Activated T-cell treated with anti-CD3 and anti-CD28 coated beads, Interleukin-2, amount 50 U/mL, for 24 hours (primary cell): Measurements from ENCODE around the gene MTREX.

ENCODE experiments used
- DNase-seq: peaks from one replicate; pipeline ENCODE4 v3.0.0-alpha.2; 2020
- H3K27ac Mint-ChIP-seq: 2 replicates; pipeline ENCODE4 v1.8.0; 2020; ENCODE audit warnings: mild to moderate bottlenecking, mixed read lengths
- H3K27me3 Mint-ChIP-seq: 2 replicates; pipeline ENCODE4 v1.8.0; 2020; ENCODE audit warnings: mixed read lengths
- H3K36me3 Mint-ChIP-seq: 2 replicates; pipeline ENCODE4 v1.8.0; 2020; ENCODE audit warnings: low read depth, mixed read lengths
- H3K4me1 Mint-ChIP-seq: 2 replicates; pipeline ENCODE4 v1.8.0; 2020; ENCODE audit warnings: low read depth, mixed read lengths
- H3K4me3 Mint-ChIP-seq: 2 replicates; pipeline ENCODE4 v1.8.0; 2020; ENCODE audit warnings: mild to moderate bottlenecking, moderate library complexity, mixed read lengths
- H3K9me3 Mint-ChIP-seq: 2 replicates; pipeline ENCODE4 v1.8.0; 2020; ENCODE audit warnings: mixed read lengths

Gene MTREX

DNA sequence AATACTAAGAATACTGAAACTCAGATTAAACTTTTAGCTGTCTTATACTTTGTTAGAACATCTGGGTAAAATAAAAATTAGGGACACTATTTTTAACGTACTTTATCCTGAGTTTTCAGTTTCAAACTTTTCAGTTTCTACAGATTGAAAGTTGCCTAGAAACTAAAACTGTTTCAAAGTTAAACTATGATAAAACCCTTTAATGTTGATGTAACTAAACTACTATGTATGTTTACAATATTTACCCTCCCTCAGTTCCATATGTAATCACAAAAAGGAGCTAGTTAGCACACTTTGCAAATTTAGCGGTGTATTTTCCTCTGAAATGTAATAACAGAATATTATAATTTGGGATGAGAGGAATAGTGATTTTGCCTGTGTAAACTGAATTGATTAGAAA, 105.9 kb downstream of the MTREX start:
- peaks cover 75% of the 10 kb centered on the region for H3K36me3 Mint-ChIP-seq
- peaks cover 30% of the 10 kb centered on the region for H3K4me1 Mint-ChIP-seq
- no peaks in the 10 kb centered on the region for H3K27me3 Mint-ChIP-seq
- H3K4me3 Mint-ChIP-seq = no peak overlapping the region
- no peaks in the 10 kb centered on the region for H3K9me3 Mint-ChIP-seq
- H3K27ac Mint-ChIP-seq = no peak overlapping the region
- no peak for DNase-seq

DNA sequence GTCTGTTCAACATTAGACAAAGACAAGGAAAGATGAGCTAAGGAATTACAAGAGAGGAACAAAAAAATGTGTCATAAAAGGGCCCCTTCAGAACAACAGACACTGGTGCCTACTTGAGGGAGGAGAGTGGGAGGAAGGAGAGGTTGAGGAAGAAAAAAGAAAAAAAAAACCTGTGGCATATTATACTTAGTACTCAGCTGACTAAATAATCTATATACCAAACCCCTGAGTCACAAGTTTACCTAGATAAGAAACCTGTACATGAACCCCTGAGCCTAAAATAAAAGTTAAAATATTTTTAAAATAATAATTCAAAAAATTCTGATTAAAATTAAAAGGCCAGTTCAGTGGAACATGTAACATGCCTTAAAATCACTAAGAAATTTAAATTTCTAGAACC, 107.3 kb downstream of the MTREX start:
- H3K27me3 Mint-ChIP-seq = no peaks in the 10 kb centered on the region
- H3K27ac Mint-ChIP-seq = peak overlapping the region; percentile 67
- H3K9me3 Mint-ChIP-seq = no peaks in the 10 kb centered on the region
- no peak overlapping the region for H3K4me3 Mint-ChIP-seq
- DNase-seq = no peak
- peaks cover 43% of the 10 kb centered on the region for H3K4me1 Mint-ChIP-seq
- H3K36me3 Mint-ChIP-seq = peaks cover 82% of the 10 kb centered on the region

DNA sequence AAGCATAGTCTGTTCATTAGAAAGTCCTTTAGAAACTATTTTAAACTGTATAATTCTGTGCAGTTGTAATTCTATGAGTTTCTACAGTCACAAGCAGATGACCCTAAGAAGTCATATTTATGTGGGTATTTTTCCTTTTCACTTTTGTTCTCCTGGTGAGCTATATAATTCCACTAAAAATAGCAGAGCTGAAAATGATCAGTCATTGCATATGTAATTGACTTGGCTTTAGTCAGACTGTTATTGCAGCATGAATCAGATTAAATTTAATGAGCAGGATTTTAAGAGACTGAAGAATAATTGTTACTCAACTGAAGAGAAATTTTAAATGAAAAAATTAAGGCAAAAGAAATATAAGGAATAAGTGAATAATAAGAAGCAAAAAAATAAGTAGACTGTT, 108.5 kb downstream of the MTREX start:
- H3K4me3 Mint-ChIP-seq = no peak overlapping the region
- peaks cover 50% of the 10 kb centered on the region for H3K4me1 Mint-ChIP-seq
- H3K27me3 Mint-ChIP-seq = no peaks in the 10 kb centered on the region
- no peak overlapping the region for H3K27ac Mint-ChIP-seq
- H3K9me3 Mint-ChIP-seq = no peaks in the 10 kb centered on the region
- DNase-seq = no peak
- peaks cover 82% of the 10 kb centered on the region for H3K36me3 Mint-ChIP-seq

DNA sequence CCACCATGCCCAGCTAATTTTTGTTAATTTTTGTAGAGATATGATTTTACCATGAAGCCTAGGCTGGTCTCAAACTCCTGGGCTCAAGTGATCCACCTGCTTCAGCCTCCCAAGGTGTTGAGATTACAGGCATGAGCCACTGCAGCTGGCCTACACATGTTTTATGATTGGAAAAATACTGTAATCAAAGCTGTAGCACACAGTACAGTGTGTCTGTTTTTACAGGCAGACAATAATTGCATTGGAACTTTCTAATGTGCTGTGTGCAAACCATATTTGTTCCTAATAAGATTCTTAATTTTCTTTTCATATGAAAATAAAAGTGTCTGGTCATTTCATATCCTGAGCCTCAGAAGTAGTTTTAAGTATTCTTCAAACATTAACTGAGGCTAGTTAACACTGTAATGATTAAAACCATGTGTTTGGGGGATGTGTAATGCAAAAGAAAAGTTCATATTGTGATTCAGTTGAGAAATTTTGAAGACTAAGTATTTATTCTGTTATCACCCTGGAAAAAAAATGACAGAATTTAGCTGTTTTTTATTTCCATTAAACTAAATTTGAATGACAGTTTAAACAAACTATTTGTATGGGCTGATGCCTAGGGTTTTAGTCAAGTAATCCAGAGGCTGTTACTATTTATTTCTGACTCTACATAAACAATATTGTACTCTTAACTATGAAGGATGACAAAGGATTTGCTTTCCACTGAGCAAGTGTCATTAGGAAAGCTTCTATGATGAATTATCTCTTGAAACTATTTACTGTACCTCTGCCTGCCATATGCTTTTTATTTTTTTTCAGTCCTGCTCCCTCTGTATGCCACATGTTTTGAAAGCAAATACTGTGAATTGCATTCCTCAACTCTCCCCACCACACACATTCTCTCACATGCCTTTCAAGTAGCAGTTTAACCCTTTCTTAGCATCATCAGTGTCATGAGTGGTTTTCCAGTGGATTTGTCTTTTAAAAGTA, 111.5 kb downstream of the MTREX start:
- Mint-ChIP-seq H3K27ac (no peak overlapping the region), H3K9me3 (no peaks in the 10 kb centered on the region), H3K4me1 (peaks cover 59% of the 10 kb centered on the region), H3K4me3 (no peak overlapping the region), H3K36me3 (peaks cover 83% of the 10 kb centered on the region), H3K27me3 (no peaks in the 10 kb centered on the region)
- no peak for DNase-seq

DNA sequence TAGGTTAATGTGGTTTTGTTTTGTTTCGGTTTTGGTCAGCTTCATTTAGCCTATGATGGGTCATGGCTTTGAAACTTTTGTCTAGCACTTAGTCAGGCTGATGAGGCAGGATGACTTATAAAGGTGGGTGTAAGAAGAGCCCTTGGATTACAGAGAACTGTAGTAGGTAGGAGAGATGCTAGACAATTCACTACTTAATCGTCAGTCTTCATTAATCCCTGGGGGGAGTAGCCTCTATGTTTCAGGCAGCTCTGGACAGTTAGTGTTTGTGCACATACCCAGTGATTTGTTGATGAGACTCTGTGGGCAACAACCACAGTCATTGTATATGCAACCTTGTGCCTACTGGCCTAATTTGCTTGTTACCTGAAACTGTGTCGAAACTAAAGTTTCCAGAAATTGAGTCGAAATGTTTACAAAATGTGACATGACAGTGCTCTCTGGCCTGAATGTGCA, 113.3 kb downstream of the MTREX start:
- Mint-ChIP-seq H3K9me3 (no peaks in the 10 kb centered on the region), H3K27ac (peak overlapping the region; percentile 88), H3K27me3 (no peaks in the 10 kb centered on the region), H3K4me1 (peaks cover 51% of the 10 kb centered on the region), H3K36me3 (peaks cover 86% of the 10 kb centered on the region), H3K4me3 (peak overlapping the region; percentile 13)
- no peak for DNase-seq

DNA sequence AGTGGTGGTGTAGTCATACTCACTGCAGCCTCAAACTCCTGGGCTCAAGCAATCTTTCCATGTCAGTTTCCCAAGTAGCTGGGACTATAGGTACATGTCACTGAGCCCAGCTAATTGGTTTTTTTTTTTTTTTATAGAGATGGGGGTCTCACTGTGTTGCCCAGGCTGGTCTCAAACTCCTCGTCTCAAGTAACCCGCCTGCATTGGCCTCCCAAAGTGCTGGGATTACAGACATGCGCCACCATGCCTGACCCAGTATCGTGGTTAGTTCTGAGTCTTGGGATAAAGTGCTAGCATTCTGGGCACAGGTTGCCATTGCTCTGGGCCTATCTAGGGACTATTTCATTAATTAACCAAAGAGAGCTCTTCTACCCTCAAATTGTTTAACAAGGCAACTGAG, 118.7 kb downstream of the MTREX start:
- no peaks in the 10 kb centered on the region for H3K27me3 Mint-ChIP-seq
- DNase-seq = no peak
- peaks cover 97% of the 10 kb centered on the region for H3K36me3 Mint-ChIP-seq
- H3K4me1 Mint-ChIP-seq = peaks cover 27% of the 10 kb centered on the region
- peaks cover 32% of the 10 kb centered on the region for H3K9me3 Mint-ChIP-seq
- no peak overlapping the region for H3K4me3 Mint-ChIP-seq
- H3K27ac Mint-ChIP-seq = no peak overlapping the region

DNA sequence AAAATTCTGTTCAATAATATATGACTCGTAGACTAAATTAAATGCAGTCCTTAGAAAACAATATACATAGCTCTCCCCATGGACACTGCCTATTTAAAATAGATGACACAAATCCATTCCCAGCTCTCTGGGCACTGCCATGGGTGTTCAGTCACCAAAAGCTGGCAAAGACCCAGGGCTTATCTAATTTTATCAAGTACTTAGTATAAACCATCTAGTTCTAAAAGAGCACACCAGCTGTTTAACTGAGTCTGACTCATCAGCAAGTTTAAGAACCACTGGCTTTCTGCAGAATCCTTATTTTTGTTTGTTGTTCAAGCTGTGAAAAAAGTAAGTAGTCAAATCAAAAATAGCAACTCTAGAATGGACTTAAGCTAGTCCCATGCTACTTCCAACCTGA, 119.4 kb downstream of the MTREX start:
- H3K4me3 Mint-ChIP-seq = no peak overlapping the region
- peaks cover 22% of the 10 kb centered on the region for H3K4me1 Mint-ChIP-seq
- no peak for DNase-seq
- H3K36me3 Mint-ChIP-seq = peaks cover 98% of the 10 kb centered on the region
- no peaks in the 10 kb centered on the region for H3K27me3 Mint-ChIP-seq
- H3K27ac Mint-ChIP-seq = no peak overlapping the region
- peaks cover 35% of the 10 kb centered on the region for H3K9me3 Mint-ChIP-seq

DNA sequence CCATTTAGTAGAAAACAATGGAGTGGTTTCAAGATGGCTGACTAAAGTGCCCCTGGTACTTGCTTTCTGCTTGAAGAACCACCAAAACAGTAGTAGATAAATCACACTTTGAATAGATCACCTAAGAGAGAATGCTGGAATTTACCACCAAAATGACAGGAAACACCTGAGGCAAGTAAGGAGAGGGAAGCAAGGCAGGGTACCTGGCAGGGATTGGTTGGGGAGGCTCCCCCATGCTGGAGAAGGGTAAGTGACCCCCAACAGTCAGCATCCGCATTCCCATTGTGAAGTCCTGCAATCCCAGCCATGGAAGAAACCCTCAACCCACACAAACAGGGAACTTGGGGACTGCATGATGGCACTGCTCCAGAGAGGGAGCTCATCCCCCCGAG, 121.4 kb downstream of the MTREX start:
- Mint-ChIP-seq H3K4me1 (peaks cover 9% of the 10 kb centered on the region), H3K27ac (no peak overlapping the region), H3K9me3 (peaks cover 46% of the 10 kb centered on the region), H3K27me3 (no peaks in the 10 kb centered on the region), H3K36me3 (peaks cover 93% of the 10 kb centered on the region), H3K4me3 (no peak overlapping the region)
- no peak for DNase-seq

DNA sequence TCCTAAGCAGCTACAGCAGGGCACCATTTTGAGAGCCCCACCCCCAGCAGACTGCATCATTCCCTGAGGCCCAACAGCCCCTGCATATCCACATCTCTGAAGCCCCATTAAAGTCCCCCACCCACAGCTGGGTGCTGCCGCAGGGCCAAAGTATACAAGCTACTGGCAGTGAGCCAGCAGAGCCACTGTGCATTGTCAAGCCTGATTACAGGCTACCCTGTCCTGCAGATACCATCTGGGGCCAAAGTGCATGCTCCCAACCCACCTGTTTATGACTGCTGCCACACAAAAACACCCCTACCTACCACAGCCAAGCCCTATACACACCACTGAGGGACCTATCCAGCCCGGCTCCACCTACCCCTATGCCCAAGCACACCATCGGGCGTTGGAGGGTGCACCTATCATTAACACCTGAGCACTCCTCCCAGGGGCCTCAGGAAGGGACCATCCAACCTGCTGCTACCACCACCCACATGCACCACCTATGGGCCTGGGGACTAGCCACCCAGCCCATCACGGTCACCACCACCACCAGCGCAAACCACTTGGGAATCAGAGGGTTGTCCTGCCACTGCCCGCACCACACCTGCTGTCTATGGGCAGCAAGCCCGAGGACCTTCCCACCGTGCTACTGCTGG, 121.9 kb downstream of the MTREX start:
- Mint-ChIP-seq H3K4me1 (peaks cover 9% of the 10 kb centered on the region), H3K27ac (no peak overlapping the region), H3K36me3 (peaks cover 93% of the 10 kb centered on the region), H3K9me3 (peaks cover 51% of the 10 kb centered on the region), H3K4me3 (no peak overlapping the region), H3K27me3 (no peaks in the 10 kb centered on the region)
- no peak for DNase-seq

DNA sequence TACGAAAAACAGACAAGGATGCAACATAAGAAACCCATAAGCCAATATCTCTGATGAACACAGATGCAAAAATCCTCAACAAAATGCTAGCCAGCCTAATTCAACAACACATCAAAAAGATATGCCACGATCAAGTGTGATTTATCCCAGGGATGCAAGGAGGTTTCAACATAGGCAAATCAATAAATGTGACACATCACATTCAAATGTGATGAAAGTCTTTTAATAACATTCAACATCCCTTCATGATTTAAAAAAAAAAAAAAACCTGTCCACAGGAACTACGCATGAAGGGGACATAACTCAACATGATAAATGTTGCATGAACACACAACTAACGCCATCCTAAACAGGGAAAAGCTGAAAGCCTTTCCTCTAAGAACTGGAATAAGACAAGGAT, 124.8 kb downstream of the MTREX start:
- Mint-ChIP-seq H3K36me3 (peaks cover 89% of the 10 kb centered on the region), H3K4me3 (no peak overlapping the region), H3K4me1 (peaks cover 3% of the 10 kb centered on the region), H3K27me3 (no peaks in the 10 kb centered on the region), H3K27ac (no peak overlapping the region), H3K9me3 (peaks cover 63% of the 10 kb centered on the region)
- DNase-seq = no peak

DNA sequence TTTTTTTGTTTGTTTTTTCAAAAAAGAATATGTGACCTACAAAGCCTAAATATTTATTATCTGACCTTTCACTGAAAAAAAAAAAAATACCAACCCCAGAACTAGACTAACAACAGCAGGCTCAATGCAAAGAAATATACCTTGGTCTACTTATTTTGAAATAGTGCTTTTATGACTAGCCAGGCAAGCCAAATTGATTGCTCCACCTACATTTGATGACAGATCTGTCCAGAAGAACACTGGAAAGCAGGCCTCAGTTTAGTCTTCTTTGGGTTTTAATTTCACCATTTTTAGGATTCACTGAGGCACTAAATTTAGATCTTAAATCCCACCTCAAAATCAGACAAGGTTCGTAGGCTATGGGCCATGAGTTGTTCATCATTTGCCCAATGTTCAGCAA, 129.7 kb downstream of the MTREX start:
- H3K9me3 Mint-ChIP-seq = peaks cover 25% of the 10 kb centered on the region
- H3K27ac Mint-ChIP-seq = peak overlapping the region; percentile 65
- DNase-seq = no peak
- H3K4me3 Mint-ChIP-seq = no peak overlapping the region
- H3K27me3 Mint-ChIP-seq = no peaks in the 10 kb centered on the region
- H3K4me1 Mint-ChIP-seq = peaks cover 48% of the 10 kb centered on the region
- peaks cover 60% of the 10 kb centered on the region for H3K36me3 Mint-ChIP-seq

DNA sequence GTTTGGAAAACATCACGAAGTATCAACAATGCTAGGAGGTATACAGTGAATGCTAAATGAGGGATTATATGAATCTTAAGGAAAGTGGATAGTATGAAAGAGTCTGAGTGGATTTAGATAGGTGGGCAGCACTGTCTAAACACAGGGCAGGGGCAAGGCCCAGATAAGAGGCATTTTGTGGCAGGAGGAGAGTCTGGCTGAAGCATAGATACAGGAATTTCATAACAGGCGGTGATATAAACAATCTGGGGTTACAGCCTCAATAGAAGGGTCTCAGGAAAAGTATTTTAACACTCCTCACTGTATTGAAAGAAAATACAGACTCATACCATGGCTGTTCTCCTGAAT, 130.0 kb downstream of the MTREX start:
- Mint-ChIP-seq H3K36me3 (peaks cover 56% of the 10 kb centered on the region), H3K27ac (peak overlapping the region; percentile 65), H3K4me3 (no peak overlapping the region), H3K9me3 (peaks cover 22% of the 10 kb centered on the region), H3K4me1 (peaks cover 50% of the 10 kb centered on the region), H3K27me3 (no peaks in the 10 kb centered on the region)
- no peak for DNase-seq

DNA sequence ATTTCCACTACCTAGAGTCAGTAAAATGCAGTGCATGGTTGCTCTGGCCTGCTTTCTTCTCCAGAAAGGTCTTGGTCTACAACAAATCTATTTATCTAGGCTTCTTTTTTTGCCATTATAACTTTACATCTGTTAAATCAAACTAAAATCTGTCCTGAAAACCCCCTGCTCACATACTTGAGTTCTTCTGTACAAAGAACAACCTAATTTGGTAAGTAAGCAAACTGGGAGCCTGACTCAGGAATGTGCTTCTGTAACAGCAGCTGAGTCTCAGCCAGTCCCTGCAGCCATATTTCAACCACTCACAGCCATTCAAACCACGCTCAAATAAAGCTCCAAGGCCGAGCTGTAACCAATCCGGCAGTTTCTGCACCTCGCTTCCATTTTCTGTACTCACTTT, 131.2 kb downstream of the MTREX start:
- peaks cover 55% of the 10 kb centered on the region for H3K4me1 Mint-ChIP-seq
- peaks cover 51% of the 10 kb centered on the region for H3K36me3 Mint-ChIP-seq
- peaks cover 19% of the 10 kb centered on the region for H3K9me3 Mint-ChIP-seq
- DNase-seq = no peak
- no peak overlapping the region for H3K27ac Mint-ChIP-seq
- H3K4me3 Mint-ChIP-seq = no peak overlapping the region
- H3K27me3 Mint-ChIP-seq = no peaks in the 10 kb centered on the region

DNA sequence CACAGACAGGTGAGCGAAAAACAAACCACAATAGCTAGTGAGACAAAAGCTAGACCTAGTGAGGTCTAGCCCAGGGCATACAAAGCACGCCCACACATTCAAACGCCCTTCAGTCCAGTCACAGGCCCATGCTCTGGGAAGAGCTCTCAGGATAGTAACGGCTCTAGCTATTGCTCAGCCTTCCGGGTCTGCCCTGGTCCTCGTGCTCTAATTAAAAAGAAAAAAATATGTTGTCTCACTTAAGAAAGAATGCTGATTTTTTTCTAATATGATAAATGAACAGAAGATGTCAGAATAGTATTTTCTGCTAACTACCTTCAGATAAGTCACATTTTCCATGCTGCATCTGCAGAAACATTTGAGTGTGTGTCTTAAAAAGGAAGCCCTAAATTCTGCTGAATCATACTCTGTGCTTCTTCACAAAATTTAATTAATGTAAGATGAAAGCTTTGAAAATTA, 132.4 kb downstream of the MTREX start:
- no peaks in the 10 kb centered on the region for H3K27me3 Mint-ChIP-seq
- H3K4me3 Mint-ChIP-seq = peak overlapping the region; percentile 20
- peaks cover 55% of the 10 kb centered on the region for H3K4me1 Mint-ChIP-seq
- peak overlapping the region; percentile 86 for H3K27ac Mint-ChIP-seq
- peaks cover 7% of the 10 kb centered on the region for H3K9me3 Mint-ChIP-seq
- DNase-seq = peak; percentile 50
- peaks cover 39% of the 10 kb centered on the region for H3K36me3 Mint-ChIP-seq
